Heart right ventricle (tissue), 16 donors: Measurements from ENCODE around the gene SLC22A23. TPM values are rescaled to one million over a fixed set of nuclear protein-coding genes. Genes with fewer than 3 reads are reported as not detected.

ENCODE experiments used
- ATAC-seq, 8 donors: fragments of 200-7000 bp; cut with Tn5 transposase; one replicate each; pipeline ENCODE4 v1.9.1; 2020; ENCODE audit warnings: mild to moderate bottlenecking in 8 of 8, moderate library complexity in 8 of 8, moderate number of reproducible peaks in 1 of 8
- DNase-seq, 2 donors: peaks; one replicate each; pipeline ENCODE4 v3.0.0-alpha.2; 2020
- H3K27ac ChIP-seq, 10 donors: fragments of 200-600 bp; sonication (generic) in 2 of 10; one replicate each; pipeline versions ENCODE4 v1.5.0 to v1.8.0; 2020 to 2022; ENCODE audit warnings: mild to moderate bottlenecking in 3 of 10
- H3K27me3 ChIP-seq, 7 donors: fragments of 200-600 bp; one replicate each; pipeline ENCODE4 v1.8.0; 2021 to 2022; ENCODE audit warnings: mild to moderate bottlenecking in 2 of 7
- H3K36me3 ChIP-seq, 9 donors: fragments of 200-600 bp; sonication (generic) in 1 of 9; one replicate each; pipeline versions ENCODE4 v1.5.0 to v1.8.0; 2020 to 2022; ENCODE audit warnings: mild to moderate bottlenecking in 2 of 9
- H3K4me1 ChIP-seq, 9 donors: fragments of 200-600 bp; sonication (generic) in 1 of 9; one replicate each; pipeline versions ENCODE4 v1.5.0 to v1.8.0; 2020 to 2022; ENCODE audit warnings: mild to moderate bottlenecking in 4 of 9
- H3K4me3 ChIP-seq, 10 donors: fragments of 200-600 bp; sonication (generic) in 2 of 10; one replicate each; pipeline versions ENCODE4 v1.5.0 to v1.8.0; 2020 to 2022; ENCODE audit warnings: mild to moderate bottlenecking in 7 of 10, moderate library complexity in 2 of 10
- H3K9me3 ChIP-seq, 11 donors: fragments of 200-600 bp in 10 of 11; sonication (generic) in 2 of 11; one replicate each; pipeline versions ENCODE4 v1.5.0 to v1.8.0; 2013 to 2022; ENCODE audit warnings: mild to moderate bottlenecking in 2 of 11, control low read depth in 1 of 11, moderate library complexity in 1 of 11
- CTCF ChIP-seq, 9 donors: fragments of 200-600 bp; sonication (generic) in 2 of 9; IDR thresholded peaks; one replicate each; pipeline versions ENCODE4 v1.5.0 to v1.8.0; 2021 to 2022; ENCODE audit warnings: antibody characterized with exemption in 9 of 9, mild to moderate bottlenecking in 5 of 9, moderate library complexity in 1 of 9
- WGBS, 2 donors: extraction: QIAGEN DNeasy Blood & Tissue Kit; methylation state at CpG; one replicate each; pipeline ENCODE4 v1.1.7; 2013; ENCODE audit warnings: inconsistent platforms in 1 of 2; 5-methylcytosine and 5-hydroxymethylcytosine counted together
- intact Hi-C, 10 donors: fragments of 100-400 bp; cut with DNase I; formaldehyde crosslinking; loops; one replicate each; pipeline versions ENCODE4 v1.11.1 to v1.14.2; 2022
- polyA plus RNA-seq, 2 donors: library from polyadenylated mRNA; stranded (reverse); fragments of 200-250 nt; gene quantifications; one replicate each; pipeline ENCODE4 v1.2.3, GENCODE V29; 2013
- total RNA-seq, 10 donors: library from RNA; stranded (reverse); fragmentation: NEBNext Ultra II Directional in 3 of 10; extraction: Animal tissue kit (Norgen Biotek cat#: 25700) in 3 of 10; gene quantifications; one replicate each; pipeline versions ENCODE4 v1.2.1 to v1.2.4, GENCODE V29; 2021 to 2023
- donor health status: Arrhythmogenic right ventricular cardiomyopathy.
- donor health status: ischemic (EF 13 %, LVEDD 7.1; RV severe dilation, severe dysfunction).
- donor health status: healthy with polysubstance abuse.
- donor health status: DM: no; HTN: yes; CAD: no.
- donor health status: DM: no; HTN: no; CAD: no.
- donor health status: ischemic (EF 25% LVEDD 6.9; RV normal size, moderate dysfunction).
- donor health status: ischemic (EF 25% LVEDD 5.7; RV mildly dilated, moderate dysfunction).
- donor health status: healthy.
- donor health status: DM: yes; HTN: yes; CAD: no.
- donor health status: Ischemic cardiomyopathy.
- donor health status: ischemic (EF 35%, LVEDD 5.7; RV mildly dilated, moderate dysfunction).
- donor health status: nonischemic (EF 11% LVEDD 7.7; RV severe dilation, severe dysfunction).
- donor health status: DM: yes; HTN: yes; CAD: no.
- donor health status: PGD.
- donor health status: ischemic (EF 29% LVEDD 5.4; RV normal size, mild dysfunction).
- donor health status: nonischemic (EF 23%, LVEDD 6.1; RV moderate dilation, normal function).

The SLC22A23 gene
- total and polyA plus RNA-seq, 12 donors, result 1.9 to 7.8 (median 5.1) TPM

- 84 to 88% methylated on average over 8 of the region's 8 CpGs for WGBS, 2 donors
- intact Hi-C loops, result loop anchor here in 1 of 10 donors (10.0 kb wide), 1 partner anchor 303 kb away; no protein-coding TSS in a partner anchor
- DNase-seq (no peak), ATAC-seq (no peak)
- no peak overlapping the region for H3K27ac ChIP-seq
- H3K36me3 ChIP-seq, result no peaks in the 10 kb centered on the region
- peaks cover 0 to 12% (median 7%) of the 10 kb centered on the region in 9 donors for H3K4me1 ChIP-seq
- TF ChIP-seq CTCF (IDR thresholded peaks at IDR 0.05), result no peak
- no peak overlapping the region for H3K4me3 ChIP-seq
- no peaks in the 10 kb centered on the region for H3K9me3 ChIP-seq
- H3K27me3 ChIP-seq, result no peaks in the 10 kb centered on the region
Observed at GRCh38 chr6:3431994-3432393, 24.9 kb downstream of the SLC22A23 start.

- Histone ChIP-seq H3K27me3 (peaks cover 0 to 1% (median 0%) of the 10 kb centered on the region in 7 donors), H3K36me3 (no peaks in the 10 kb centered on the region), H3K4me1 (peaks cover 0 to 16% (median 7%) of the 10 kb centered on the region in 9 donors), H3K27ac (no peak overlapping the region), H3K4me3 (no peak overlapping the region), H3K9me3 (no peaks in the 10 kb centered on the region)
- intact Hi-C loops, result no loop called here
- ATAC-seq (no peak), DNase-seq (no peak)
- 95 to 97% methylated on average over 3 of the region's 3 CpGs for WGBS, 2 donors
- TF ChIP-seq CTCF (IDR thresholded peaks at IDR 0.05), result no peak
Observed at GRCh38 chr6:3429211-3429610, 27.6 kb downstream of the SLC22A23 start.

DNA sequence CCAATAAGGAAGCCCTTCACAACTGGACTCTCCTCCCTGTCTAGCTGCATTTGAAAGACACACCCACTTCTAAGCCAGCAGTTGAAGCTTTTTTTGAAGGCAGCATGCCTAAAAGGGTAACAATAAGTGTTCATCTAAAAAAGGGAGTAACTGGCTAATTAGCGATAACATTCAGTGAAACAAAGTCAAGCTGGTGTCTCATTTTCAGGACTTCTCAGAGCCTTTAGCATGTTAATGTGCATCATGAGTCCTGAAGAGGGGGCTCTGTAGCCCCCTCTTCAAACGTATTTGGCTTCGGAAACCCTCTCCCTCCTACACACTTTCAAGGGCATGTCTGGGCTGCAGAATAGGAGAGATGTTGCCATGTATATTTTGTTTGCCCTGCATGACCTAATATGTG is 28.1 kb downstream of the SLC22A23 start:
- Histone ChIP-seq H3K4me1 (peaks cover 0 to 16% (median 7%) of the 10 kb centered on the region in 9 donors), H3K9me3 (no peaks in the 10 kb centered on the region), H3K27me3 (peaks cover 0 to 3% (median 0%) of the 10 kb centered on the region in 7 donors), H3K27ac (no peak overlapping the region), H3K36me3 (no peaks in the 10 kb centered on the region), H3K4me3 (no peak overlapping the region)
- no peak for DNase-seq
- no peak for ATAC-seq
- TF ChIP-seq CTCF (IDR thresholded peaks at IDR 0.05), result no peak
- WGBS, 2 donors, result 71 to 84% methylated on average over 3 of the region's 3 CpGs
- intact Hi-C loops, result no loop called here

- Histone ChIP-seq H3K27ac (no peak overlapping the region), H3K4me1 (peaks cover 0 to 16% (median 7%) of the 10 kb centered on the region in 9 donors), H3K36me3 (no peaks in the 10 kb centered on the region), H3K9me3 (no peaks in the 10 kb centered on the region), H3K4me3 (no peak overlapping the region), H3K27me3 (peaks cover 0 to 3% (median 0%) of the 10 kb centered on the region in 7 donors)
- 96 to 97% methylated on average over 4 of the region's 4 CpGs for WGBS, 2 donors
- DNase-seq (no peak), ATAC-seq (peak in 1 of 8 donors; percentile 13)
- no peak for TF ChIP-seq CTCF (IDR thresholded peaks at IDR 0.05)
- intact Hi-C loops, result no loop called here
Observed at GRCh38 chr6:3428247-3428646, 28.6 kb downstream of the SLC22A23 start.
